Suprapubic skin (tissue), 4 donors: ENCODE data around the gene SUN2. TPM values are rescaled to one million over a fixed set of nuclear protein-coding genes. Genes with fewer than 3 reads are reported as not detected.

Experiments used
- DNase-seq, 2 donors: peaks; one replicate each; pipeline ENCODE4 v3.0.0-alpha.2; 2019; ENCODE audit warnings: low spot score in 2 of 2
- H3K27ac ChIP-seq: fragments of 200-600 bp; sonication (generic); one replicate; pipeline ENCODE4 v1.5.1; 2019
- H3K27me3 ChIP-seq: fragments of 200-600 bp; sonication (generic); one replicate; pipeline ENCODE4 v1.5.1; 2019
- H3K36me3 ChIP-seq: fragments of 200-600 bp; sonication (generic); one replicate; pipeline ENCODE4 v1.5.1; 2019
- H3K4me1 ChIP-seq: fragments of 200-600 bp; sonication (generic); one replicate; pipeline ENCODE4 v1.5.1; 2019
- H3K4me3 ChIP-seq: fragments of 200-600 bp; sonication (generic); one replicate; pipeline ENCODE4 v1.5.1; 2019; ENCODE audit warnings: mild to moderate bottlenecking
- H3K9me3 ChIP-seq: fragments of 200-600 bp; sonication (generic); one replicate; pipeline ENCODE4 v1.5.1; 2019
- EP300 ChIP-seq: sonication (generic); formaldehyde crosslinking; IDR thresholded peaks from one replicate; pipeline ENCODE4 v1.6.1; 2017; ENCODE audit warnings: antibody characterized with exemption
- POLR2A ChIP-seq, 2 donors: fragments of 450-650 bp; IDR thresholded peaks; one replicate each; pipeline ENCODE4 v1.6.1; 2017; ENCODE audit warnings: antibody characterized with exemption in 2 of 2, mild to moderate bottlenecking in 2 of 2, moderate library complexity in 2 of 2
- POLR2AphosphoS5 ChIP-seq, 3 donors: sonication (generic); formaldehyde crosslinking; IDR thresholded peaks; one replicate each; pipeline ENCODE4 v1.6.1; 2017; ENCODE audit warnings: antibody characterized with exemption in 3 of 3
- WGBS: methylation state at CpG from one replicate; pipeline ENCODE4 v1.1.5; 2018; 5-methylcytosine and 5-hydroxymethylcytosine counted together
- total RNA-seq, 4 donors: library from RNA; depleted of rRNA; stranded (reverse); fragments of >200 nt; gene quantifications; one replicate each; pipeline ENCODE4 v1.1.0, GENCODE V29; 2016
- TF ChIP-seq, protein P1 (sequence below), 2 donors: fragments of 200-600 bp in 1 of 2; fragments of 450-650 bp in 1 of 2; sonication (generic) in 1 of 2; IDR thresholded peaks; one replicate each; pipeline ENCODE4 v1.5.1; 2016 to 2019; ENCODE audit warnings: antibody characterized with exemption in 2 of 2, mild to moderate bottlenecking in 1 of 2, moderate library complexity in 1 of 2

The SUN2 gene
- total RNA-seq, 4 donors from 2014 or later = 186 to 262 (median 232) TPM

DNA sequence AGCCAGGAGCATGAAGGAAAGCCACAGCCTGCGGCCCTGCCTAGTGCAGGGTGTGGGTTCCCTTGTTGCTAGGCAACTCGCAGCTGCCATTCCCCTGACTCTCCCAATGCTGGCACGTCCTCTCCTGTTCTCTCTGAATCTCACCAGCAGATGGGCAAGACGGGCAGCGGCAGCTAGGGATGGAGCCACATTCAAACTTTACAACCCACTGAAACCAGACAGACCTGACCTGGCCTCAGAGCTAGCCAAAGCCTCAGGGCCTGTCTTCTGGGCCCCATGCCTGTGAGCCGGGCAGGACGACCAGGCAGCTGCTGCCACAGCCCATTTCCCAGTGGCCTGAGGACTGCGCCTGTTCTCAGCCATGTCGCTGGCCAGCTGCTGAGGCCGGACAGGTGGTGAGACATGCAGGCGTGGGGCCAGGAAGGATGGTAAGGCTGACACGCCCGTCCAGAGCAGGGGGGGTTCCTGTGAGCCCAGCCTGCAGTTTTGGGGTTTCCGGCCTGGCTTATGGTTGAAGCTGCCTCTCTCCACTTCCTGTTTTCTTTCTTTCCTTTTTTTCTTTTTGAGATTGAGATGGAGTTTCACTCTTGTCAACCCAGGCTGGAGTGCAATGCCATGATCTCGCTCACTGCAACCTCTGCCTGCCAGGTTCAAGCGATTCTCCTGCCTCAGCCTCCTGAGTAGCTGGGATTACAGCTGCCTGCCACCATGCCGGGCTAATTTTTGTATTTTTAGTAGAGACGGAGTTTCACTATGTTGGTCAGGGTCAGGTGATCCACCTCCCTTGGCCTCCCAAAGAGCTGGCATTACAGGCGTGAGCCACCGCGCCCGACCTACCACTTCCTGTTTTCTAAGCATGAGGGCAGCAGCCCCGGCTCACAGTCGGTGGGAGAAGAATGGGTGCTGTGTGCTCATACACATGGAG, 4.1 kb downstream of the SUN2 start:
- Histone ChIP-seq H3K9me3 (no peaks in the 10 kb centered on the region), H3K36me3 (peaks cover 59% of the 10 kb centered on the region), H3K4me3 (no peak overlapping the region), H3K27ac (peak overlapping the region; percentile 46), H3K4me1 (peaks cover 70% of the 10 kb centered on the region), H3K27me3 (no peaks in the 10 kb centered on the region)
- WGBS = 68% methylated on average over 24 of the region's 24 CpGs
- no peak for DNase-seq
- TF ChIP-seq, protein P1, sequence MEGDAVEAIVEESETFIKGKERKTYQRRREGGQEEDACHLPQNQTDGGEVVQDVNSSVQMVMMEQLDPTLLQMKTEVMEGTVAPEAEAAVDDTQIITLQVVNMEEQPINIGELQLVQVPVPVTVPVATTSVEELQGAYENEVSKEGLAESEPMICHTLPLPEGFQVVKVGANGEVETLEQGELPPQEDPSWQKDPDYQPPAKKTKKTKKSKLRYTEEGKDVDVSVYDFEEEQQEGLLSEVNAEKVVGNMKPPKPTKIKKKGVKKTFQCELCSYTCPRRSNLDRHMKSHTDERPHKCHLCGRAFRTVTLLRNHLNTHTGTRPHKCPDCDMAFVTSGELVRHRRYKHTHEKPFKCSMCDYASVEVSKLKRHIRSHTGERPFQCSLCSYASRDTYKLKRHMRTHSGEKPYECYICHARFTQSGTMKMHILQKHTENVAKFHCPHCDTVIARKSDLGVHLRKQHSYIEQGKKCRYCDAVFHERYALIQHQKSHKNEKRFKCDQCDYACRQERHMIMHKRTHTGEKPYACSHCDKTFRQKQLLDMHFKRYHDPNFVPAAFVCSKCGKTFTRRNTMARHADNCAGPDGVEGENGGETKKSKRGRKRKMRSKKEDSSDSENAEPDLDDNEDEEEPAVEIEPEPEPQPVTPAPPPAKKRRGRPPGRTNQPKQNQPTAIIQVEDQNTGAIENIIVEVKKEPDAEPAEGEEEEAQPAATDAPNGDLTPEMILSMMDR (IDR thresholded peaks at IDR 0.05) = no peak
- TF ChIP-seq EP300 (no peak), POLR2AphosphoS5 (IDR thresholded peaks at IDR 0.05) (no peak), POLR2A (IDR thresholded peaks at IDR 0.05) (no peak)

DNA sequence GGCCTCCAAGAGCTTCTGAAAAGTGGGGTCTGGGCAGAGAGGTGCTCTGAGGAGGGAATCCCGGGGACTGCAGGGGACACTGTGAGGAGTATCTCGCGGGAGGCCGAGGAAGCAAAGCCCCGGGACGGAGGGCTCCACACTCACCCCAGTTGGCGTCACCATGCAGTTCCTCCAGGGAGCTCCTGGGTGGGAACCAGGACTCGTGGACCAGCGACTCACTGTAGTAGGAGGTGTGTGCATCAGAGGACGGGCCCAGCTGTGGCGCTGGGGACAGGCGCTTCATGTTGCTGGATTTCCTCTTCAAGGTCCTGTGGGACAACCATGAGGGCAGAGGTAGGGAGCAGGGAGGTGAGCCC, 4.8 kb downstream of the SUN2 start:
- peak overlapping the region; percentile 5 for H3K27ac ChIP-seq
- H3K27me3 ChIP-seq = no peaks in the 10 kb centered on the region
- H3K4me1 ChIP-seq = peaks cover 64% of the 10 kb centered on the region
- DNase-seq = no peak
- no peak for TF ChIP-seq POLR2A (IDR thresholded peaks at IDR 0.05)
- no peaks in the 10 kb centered on the region for H3K9me3 ChIP-seq
- H3K4me3 ChIP-seq = no peak overlapping the region
- H3K36me3 ChIP-seq = peaks cover 65% of the 10 kb centered on the region
- WGBS = 58% methylated on average over 4 of the region's 12 CpGs

DNA sequence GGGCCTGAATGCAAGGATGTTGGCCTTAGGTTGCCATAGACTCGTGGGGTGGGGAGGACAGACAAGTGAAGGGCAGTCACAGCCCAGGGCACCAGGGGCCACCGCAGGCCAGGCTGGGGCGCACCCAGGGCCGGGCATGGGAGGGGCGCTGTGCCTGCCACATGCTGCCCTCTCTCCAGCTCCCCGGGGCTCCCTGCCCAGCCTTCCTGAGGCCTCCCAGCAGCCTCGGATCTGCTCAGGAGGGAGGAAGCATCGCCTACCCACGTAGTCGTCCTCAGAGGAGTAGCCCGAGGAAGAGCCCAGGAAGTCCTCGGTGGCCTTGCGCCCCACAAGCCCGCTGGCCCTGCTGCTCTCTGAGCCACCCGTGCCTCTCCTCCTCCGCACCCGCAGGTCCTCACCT, 5.2 kb downstream of the SUN2 start:
- no peak for TF ChIP-seq POLR2AphosphoS5 (IDR thresholded peaks at IDR 0.05)
- TF ChIP-seq POLR2A (IDR thresholded peaks at IDR 0.05) = no peak
- TF ChIP-seq EP300 = no peak
- TF ChIP-seq, protein P1 (IDR thresholded peaks at IDR 0.05) = no peak
- 84% methylated on average over 13 of the region's 17 CpGs for WGBS
- no peak for DNase-seq
- Histone ChIP-seq H3K9me3 (no peaks in the 10 kb centered on the region), H3K4me1 (peaks cover 62% of the 10 kb centered on the region), H3K4me3 (no peak overlapping the region), H3K27ac (no peak overlapping the region), H3K36me3 (peaks cover 69% of the 10 kb centered on the region), H3K27me3 (no peaks in the 10 kb centered on the region)

DNA sequence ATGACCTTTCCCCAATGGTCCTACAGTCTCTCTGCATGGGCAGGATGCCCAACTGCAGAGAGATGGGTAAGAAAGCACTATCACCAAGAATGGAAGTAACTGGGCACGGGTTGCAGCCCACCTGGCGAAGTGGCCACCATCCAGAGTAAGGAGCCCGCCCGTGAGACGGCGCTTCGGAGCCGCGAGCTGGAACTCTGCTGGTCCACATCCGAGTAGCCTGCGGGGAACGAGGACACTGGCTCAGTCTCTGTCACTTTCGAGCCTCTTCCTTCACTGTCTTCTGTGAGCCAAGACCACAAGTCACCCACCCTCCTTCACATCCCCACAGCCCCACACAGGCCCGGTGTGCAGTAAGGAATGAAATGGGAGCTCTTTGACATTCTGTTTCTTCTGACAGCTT, 5.7 kb downstream of the SUN2 start:
- no peak overlapping the region for H3K27ac ChIP-seq
- H3K4me3 ChIP-seq = no peak overlapping the region
- peaks cover 75% of the 10 kb centered on the region for H3K36me3 ChIP-seq
- no peaks in the 10 kb centered on the region for H3K27me3 ChIP-seq
- DNase-seq = no peak
- H3K9me3 ChIP-seq = no peaks in the 10 kb centered on the region
- WGBS = 90% methylated on average over 12 of the region's 14 CpGs
- TF ChIP-seq POLR2AphosphoS5 (IDR thresholded peaks at IDR 0.05) = no peak
- TF ChIP-seq, protein P1 (IDR thresholded peaks at IDR 0.05) = no peak
- no peak for TF ChIP-seq POLR2A (IDR thresholded peaks at IDR 0.05)
- no peak for TF ChIP-seq EP300
- peaks cover 62% of the 10 kb centered on the region for H3K4me1 ChIP-seq

DNA sequence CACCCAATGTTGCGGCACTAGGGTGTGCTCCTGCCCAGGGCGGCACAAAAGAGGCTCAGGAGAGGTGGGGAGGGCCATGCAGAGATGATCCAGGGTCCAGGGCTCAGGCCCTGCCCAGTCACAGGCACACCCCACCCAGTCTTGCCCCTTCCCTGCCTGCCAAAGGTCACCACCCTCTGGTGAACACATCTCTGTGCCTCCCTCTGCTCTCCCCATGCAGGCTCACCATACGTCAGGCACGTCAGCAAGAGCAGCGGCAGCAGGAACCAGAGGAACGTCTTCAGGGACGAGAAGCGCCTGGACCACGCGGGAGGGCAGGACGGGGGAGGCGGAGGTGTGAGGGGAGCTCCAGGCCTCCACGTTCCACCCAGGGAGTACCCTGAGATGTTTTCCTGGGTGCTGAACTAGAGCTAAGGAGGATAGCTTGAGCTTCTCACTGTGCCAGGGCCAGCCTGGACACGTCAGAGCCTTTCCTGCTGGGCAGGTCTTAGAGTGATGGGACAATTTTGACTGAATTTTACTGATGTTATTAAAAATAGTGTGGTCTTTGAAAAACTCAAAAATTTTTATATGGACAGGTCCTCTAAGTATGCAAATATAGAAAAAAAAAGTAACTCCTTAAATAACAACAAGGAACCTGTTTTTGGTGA, 7.2 kb downstream of the SUN2 start:
- TF ChIP-seq EP300 (no peak), POLR2A (IDR thresholded peaks at IDR 0.05) (no peak), POLR2AphosphoS5 (IDR thresholded peaks at IDR 0.05) (no peak)
- TF ChIP-seq, protein P1 (IDR thresholded peaks at IDR 0.05) = no peak
- H3K27ac ChIP-seq = no peak overlapping the region
- 71% methylated on average over 4 of the region's 14 CpGs for WGBS

More for the DNA sequence above, 7.2 kb downstream of the SUN2 start:
- H3K27me3 ChIP-seq = no peaks in the 10 kb centered on the region
- no peak for DNase-seq
- no peaks in the 10 kb centered on the region for H3K9me3 ChIP-seq
- H3K4me3 ChIP-seq = no peak overlapping the region
- H3K4me1 ChIP-seq = peaks cover 47% of the 10 kb centered on the region
- H3K36me3 ChIP-seq = peaks cover 89% of the 10 kb centered on the region
